ENCODE measurements around the gene FASTK.

- TF ChIP-seq CTCF (IDR thresholded peaks at IDR 0.05; ENCODE audit: insufficient read depth, low read length, poor library complexity, severe bottlenecking) (no peak), EZH2phosphoT487 (conservative IDR thresholded peaks at IDR 0.05; ENCODE audit: low read length) (no peak)
Observed at GRCh38 chr7:151060113-151060415, 20.5 kb downstream of the FASTK start.

All from SU-DHL-6 (cell line).